ENCODE data around the gene ATG5.

ATG5 gene

DNA sequence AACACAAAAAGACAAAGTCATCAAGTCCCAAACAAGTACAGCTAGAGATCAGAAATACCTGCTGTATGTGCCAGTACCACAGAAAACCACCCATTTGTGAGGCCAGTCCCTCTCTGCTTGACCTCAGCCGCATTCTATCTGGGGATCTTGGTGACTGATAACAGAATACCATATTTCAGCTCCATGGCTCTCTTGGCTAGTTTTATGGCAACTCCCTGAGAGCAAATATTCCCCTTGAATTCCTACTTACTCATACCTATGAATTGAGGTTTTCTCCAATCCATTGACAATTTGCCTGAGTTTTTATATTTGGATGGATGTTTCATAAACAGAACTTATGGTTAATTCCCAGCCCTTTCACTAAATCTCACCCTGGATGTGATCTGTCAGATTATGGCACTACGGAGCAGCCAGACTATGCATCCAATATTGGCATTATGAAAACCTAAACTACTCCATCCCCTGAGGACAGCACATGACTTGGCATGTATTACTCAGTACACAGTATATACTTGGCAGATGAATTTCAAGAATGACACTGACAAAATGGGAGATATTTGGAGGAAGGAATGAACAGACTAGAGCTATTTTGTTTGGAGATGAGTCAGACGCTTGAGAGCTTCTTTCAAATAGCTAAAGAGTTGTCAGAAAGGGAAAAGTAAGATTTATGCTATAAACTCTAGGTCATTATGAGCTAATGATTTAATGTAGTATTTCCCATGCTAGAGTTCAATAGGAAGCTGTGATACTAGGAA lies 143.7 kb downstream of the ATG5 start:
- no peak for DNase-seq (ENCODE audit: low read depth in 2 of 2)

DNA sequence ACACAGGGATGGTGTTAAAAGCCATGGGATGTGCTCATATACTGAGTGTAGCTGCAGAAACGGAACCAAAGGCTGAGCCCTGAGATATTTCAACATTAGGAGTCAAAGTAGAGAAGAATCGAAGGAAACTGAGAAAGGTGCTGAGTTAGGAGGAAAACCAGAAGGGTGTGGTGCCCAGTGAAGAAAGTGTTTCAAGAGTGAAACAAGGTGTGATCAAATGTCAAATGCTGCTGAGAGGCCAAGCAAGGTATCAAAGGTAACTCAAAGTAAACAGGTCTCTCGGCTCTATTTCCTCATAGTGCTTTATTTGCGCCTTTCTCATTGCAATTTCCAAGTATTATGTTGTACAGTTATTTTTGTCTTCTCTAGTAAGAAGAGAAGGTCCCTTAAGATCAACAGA lies 145.4 kb downstream of the ATG5 start:
- no peak for DNase-seq (ENCODE audit: low read depth in 2 of 2)

DNA sequence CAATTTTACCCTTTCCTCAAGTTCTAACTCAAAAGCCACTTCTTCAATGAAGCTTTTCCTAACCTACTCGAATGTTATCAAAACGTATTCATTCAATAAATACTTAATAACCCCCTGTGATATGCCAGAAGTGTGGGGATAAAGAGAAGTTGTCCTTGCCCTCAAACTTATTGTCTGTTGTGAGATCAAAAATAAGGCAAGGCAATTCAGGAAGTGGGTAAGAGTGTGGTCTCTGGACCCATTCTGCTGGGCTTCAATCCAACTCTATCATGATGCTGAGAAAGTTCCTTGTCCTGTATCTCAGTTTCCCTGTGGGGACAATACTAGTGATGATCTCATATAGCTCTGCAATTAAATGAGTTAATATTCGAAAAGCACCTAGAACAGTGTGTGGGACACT lies 146.7 kb downstream of the ATG5 start:
- no peak for DNase-seq (ENCODE audit: low read depth in 2 of 2)

DNA sequence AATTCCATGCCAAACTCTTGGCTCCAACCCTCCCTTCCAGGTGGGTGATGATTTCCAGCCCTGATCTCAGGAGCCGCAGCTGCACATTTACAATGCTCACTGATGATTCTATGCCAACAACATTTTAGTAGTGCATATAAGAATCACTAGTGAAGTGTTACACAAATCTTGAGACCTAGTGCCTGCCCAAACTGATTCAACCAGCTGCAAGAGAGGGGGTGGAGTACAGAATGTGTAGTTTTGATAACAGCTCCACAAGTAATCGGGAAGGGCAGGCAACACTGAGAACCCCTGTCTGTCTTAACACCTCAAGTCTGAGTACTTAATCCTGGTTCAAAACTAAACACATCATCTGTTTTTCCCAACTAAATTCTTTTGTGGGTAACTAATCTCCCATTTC lies 147.8 kb downstream of the ATG5 start:
- no peak for DNase-seq (ENCODE audit: low read depth in 2 of 2)

DNA sequence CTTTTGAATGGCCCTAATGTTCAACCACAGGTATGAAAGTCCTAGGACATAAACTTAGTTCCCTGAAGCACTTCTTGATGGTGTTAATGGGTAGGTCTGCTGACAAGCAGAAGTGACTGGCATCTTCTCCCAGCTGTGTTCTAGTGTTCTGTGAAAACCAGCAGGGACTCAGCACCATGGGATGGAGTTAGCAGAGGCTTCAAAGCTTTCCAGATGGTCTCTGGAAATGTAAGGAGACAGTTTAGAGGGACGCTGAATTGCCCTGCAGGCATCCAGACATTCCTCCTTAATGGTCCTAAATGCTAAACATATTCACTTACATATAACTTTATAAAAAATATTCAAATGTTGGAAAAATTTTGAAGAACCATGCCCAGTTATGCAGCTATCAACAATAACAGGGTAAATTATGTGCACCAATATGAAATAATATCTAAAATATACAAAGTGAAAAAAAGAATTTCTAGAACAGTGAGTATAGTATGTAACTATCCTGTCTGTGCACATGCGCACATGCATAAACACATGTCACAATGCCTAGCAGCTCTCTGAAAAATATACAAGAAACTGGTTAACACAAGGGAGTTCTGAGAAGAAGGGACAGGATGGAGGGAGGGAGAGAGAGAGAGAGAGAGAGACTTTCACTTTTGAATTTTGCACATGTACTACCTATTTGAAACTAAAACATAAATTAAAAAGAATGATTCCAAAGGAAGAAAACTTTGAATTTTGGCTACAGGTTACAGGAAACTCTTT lies 152.3 kb downstream of the ATG5 start:
- no peak for DNase-seq (ENCODE audit: low read depth in 2 of 2)

DNA sequence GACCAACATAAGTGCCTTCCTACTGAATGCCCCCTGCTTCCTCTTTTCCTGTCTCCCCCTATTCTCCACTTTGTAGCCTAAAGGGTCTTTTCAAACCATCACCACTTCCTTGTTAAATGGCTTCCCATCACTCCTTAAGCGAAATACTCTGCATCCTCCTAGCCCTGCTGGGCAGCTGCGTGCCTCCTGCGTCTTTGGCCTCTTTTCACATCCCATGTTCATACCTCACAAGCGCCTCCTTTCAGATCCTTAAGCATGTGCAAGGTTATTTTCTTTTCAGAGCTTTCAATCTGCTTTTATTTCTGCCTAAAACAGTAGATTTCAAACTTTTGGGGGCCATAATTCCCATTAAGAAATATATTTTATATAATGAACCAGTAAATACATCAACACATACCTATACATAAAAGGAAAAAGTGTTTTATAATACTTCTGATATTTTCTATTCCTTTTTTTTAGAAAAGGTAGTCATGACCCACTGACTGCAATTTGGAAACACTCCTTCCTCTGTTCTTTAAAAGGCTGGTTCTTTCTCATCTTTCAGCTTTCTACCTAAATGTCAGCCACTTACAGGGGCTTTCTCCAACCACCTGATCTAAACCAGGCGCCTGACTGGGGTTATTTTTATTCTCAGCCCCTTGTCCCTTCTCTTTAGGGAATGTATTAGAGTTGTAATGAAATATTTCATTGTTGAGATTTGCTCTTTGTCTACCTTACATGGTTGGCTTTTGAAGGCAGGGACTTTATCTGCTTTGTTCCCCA lies 155.3 kb downstream of the ATG5 start:
- DNase-seq (ENCODE audit: low read depth in 2 of 2) = no peak

DNA sequence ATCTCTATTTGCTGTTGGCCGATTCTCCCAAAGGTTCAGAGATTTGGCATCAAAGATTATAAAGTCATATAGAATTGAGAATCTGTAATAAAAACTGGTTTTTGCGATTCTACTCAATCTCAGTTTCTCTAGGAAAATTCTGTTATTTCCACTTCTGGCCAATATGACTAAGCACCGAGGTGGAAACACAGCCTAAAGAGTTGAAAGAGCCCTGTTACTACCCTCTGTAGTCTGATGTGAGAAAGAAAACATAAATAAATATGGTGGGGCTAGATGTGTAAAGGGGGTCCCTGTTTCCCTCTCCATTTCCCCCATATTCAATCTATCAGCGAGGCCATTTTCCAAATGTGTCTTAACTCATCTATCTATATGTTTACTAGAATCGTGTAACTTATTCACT lies 156.0 kb downstream of the ATG5 start:
- DNase-seq (ENCODE audit: low read depth in 2 of 2) = no peak

DNA sequence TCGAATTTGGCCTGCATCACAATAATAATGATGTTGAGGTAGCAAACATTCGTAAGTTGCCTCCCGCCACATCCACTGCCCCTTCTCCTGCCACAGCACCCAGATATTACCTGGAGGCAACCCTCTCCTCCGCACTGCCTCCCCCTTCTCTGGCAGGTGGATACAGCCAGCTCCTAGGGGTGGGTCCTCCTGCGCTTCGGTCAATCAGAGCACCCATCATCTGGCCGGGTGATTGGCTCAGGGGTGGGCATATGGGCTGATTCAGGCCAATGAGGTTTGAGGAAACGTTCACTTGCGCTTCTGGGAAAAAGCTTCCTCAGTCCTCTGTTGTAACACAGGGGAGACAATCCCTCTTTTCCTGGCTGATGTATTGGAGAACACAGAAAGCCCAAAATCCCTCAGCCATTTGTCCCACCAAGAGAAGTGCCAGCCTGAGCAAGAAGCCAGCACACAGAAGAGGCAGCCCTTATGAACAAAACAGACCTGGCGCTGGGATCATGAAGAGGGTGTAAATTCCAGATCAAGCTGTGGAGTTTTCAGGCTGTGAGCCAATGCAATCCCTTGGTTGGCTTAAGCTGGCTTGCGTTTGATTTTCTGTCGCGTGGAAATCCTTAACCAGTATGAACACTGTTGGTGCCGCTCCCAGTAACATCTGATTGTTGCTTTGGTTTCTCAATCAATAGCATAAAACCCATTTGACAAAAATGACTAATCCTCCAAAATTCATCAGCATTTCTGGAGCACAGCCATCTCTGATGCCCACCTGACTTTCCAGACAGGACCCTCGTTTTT lies 157.3 kb downstream of the ATG5 start:
- DNase-seq (ENCODE audit: low read depth in 2 of 2) = no peak

DNA sequence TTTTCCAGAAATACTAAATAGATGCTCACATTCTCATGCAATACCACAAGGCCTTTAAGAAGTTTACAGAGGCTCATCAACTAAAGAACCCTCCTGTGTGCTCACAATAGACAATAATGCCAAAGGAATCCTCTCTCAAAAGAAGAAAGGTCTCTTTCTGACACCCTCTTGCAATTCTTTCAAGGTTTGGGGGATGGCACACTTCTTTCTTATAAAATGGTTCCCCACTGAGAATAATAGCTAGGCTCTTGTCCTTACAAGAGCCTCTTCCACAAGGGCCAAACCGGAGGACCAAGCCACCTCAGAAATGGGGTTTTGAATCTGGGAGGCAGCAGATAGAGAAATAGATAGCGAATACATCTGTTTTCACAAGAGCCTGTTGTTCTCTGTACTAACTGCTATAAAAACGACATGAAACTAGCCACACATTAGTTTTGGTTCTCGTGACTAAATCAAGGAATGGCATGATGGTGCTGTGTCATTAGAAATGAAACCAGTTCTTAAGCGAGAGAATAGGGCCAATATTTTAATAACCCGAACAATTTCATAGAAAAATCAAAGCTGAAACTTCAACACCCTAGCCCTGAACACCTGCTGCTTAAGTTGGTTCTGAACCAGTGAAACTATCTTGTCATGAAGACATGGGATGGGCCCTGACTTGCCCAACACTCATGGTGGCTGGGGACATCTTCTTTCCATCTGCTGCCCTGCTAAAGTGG lies 158.3 kb downstream of the ATG5 start:
- no peak for DNase-seq (ENCODE audit: low read depth in 2 of 2)

DNA sequence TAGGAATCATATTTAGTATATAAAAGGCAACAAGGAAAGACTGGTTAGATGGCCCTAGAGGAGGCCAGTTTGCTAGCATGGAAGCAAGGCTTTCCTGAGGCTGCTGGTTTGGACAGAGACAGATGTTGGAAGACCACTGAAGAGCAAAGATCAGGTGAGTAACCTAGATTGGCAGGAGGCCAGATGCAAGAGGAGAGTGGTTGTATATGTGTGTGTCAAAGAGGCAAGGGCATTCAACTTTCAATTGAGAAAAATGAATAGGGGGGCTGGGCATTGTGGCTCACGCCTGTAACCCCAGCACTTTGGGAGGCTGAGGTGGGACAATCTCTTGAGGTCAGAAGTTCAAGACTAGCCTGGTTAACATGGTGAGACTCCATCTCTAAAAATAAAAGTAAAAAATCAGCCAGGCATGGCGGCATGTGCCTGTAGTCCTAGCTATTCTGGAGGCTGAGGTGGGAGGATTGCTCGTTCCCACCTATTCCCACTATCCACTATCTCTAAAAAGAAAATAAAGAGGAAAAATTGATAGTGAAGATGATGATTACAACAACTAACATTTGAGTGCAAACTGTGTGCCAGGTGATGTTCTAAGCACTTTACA lies 159.6 kb downstream of the ATG5 start:
- no peak for DNase-seq (ENCODE audit: low read depth in 2 of 2)

DNA sequence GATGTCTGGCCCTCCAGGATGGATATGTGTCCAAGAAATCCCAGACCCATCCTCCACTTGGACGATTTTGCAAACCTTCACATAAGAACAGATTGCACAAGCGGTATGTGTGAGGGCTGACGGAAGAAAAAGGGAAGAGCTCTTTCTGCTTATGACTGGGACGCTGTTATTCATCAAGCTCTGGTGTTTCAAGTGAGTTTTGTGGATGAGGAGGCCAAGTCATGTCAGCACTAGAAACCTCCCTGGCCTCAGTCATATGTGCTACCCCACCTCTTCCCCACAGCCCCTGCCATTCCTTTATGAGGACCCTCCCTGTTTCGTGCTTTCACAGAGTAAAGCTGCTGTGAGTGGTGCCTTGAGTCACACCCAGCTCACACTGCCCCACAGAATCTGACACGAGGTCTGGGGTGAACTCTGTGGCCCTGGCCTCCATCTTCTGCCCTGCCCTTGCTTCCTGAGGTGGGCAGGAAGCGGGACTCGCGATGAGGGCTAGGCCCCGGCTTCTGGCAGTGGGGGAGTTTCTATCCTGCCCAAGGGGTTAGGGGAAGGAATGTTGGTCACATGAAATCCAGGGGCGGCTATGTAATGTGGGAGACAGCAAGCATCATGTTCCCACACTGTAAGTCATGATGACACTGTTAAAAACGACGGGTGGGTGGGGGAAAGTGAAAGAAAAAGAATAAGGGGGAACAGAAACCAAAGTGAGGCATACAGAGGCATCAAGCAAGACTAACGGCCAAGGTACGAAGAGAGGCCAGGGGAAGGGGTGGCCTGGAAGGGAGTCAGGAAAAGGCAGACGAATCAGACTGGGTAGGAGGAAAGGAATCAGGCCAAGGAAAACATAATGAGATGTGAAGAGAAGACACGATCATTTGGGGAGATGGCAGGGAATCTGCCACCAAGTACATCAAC lies 161.3 kb downstream of the ATG5 start:
- DNase-seq (ENCODE audit: low read depth in 2 of 2) = peak in 1 of 2 donors; percentile 37

DNA sequence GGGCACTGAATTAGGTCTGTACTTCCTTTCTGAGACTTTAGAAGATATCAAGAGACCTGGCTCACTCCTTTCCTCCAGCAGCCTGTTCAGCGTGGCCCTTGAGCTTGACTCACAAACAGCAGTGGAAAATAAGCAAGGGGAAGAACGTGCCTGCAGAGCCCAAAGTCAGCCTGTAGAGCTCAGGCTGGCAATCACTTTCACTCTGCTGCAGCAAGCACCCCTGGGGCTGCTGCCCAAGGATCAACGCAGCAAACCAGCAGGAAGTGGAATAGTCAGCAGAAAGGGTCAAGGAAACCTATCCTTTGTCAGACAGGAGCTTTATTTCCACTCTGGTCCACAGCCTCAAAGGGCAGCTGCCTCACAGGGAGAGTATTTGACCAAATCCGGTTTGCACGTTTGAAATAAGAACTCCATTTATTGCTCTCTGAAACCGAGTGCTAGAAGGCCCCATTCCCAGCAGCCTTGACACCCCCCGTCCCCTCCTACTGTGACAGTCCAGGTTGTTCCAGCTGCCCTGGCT lies 162.1 kb downstream of the ATG5 start:
- peak in 1 of 2 donors; percentile 28 for DNase-seq (ENCODE audit: low read depth in 2 of 2)

DNA sequence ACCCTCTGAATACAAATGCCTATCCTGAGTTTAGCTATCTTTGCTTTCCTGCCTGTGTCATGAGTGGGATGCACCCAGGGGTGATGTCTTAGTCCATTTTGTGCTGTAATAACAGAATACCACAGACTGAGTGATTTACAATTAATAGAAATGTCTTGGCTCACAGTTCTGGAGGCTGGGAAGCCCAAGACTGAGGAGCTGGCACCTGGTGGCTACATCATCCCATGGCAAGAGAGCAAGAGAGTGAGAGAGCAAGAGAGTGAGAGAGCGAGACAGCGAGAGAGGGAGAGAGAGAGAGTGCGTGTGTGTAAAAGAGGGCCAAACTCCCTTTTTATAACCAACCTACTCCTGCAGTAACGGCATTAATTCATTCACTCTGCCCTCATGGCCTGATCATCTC lies 162.6 kb downstream of the ATG5 start:
- DNase-seq (ENCODE audit: low read depth in 2 of 2) = no peak

DNA sequence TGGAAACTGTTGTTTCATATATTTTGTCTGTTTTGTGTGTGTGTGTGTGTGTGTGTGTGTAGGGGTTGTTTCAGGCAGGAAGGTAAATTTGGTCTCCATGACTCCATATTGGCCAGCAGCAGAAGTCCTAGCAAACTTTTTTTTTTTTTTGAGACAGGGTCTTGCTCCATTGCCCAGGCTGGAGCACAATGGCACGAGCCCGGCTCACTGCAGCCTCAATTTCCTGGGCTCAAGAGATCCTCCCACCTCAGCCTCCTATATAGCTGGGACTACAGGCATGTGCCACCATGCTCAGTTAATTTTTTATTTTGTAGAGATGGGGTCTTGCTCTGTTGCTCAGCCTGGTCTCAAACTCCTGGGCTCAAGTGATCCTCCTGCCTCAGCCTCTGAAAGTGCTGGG lies 163.7 kb downstream of the ATG5 start:
- no peak for DNase-seq (ENCODE audit: low read depth in 2 of 2)

DNA sequence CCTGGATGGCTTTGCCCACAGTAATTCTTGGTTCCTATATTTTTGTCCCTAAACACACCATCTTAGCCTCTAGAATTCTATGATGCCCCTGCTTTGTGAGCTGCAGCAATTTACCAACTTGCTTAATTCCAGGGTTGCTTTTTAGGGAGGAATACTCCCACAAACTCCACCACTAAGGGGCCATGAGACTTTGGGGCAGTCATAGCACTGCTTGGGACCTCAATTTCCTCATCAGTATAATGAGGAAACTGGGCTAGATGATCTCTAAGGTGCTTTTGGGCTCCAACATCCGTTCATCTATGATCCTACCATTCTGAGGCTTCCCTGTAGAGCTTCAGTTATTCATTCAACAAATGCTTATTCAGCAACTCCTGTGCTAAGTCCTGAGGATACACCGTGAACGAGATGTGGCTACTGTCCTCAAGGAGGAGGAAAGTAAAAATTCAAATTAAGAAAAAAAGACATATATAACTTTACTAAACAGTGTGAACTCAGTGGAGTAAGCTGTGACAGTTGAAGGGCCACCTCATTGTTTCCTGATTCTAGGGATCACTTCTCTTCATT lies 164.2 kb downstream of the ATG5 start:
- no peak for DNase-seq (ENCODE audit: low read depth in 2 of 2)

DNA sequence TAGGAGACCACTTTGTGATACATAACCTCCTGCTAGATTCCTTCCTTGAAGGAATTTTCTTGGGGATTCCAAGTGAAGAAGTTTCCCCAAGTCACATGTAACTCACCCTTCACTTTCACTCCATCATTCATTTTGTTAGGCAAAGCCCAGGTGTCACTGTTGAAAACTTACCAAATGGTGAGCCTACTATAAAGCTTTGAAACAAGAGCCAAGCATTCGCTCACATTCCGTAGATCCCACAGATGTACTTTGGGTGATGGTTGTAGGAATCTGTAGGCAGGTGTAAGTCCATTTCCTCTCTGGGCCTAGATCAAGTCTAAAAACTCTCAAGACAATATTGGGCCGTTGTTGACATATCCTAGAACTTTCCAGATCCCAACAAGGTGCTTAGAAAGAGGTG lies 165.4 kb downstream of the ATG5 start:
- DNase-seq (ENCODE audit: low read depth in 2 of 2) = no peak

DNA sequence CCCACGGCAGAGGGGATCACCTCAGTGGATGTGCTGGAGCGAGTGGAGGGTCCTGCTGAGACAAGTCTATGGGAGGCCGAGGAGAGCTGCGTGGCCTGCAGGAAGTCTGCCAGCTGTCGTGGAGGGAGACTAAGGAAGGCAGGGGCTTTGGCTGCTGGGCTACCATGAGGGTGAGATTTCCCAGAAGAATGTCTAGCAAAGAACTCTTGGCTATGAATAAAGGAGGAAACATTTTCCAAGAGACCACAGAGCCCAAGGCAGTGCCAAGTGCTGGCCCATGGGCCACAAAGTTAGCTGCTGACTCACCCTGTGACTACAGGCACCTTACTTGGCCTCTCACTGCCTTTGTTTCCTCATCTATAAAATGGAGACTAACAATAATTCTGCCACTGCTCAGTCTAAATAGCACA lies 166.0 kb downstream of the ATG5 start:
- no peak for DNase-seq (ENCODE audit: low read depth in 2 of 2)

DNA sequence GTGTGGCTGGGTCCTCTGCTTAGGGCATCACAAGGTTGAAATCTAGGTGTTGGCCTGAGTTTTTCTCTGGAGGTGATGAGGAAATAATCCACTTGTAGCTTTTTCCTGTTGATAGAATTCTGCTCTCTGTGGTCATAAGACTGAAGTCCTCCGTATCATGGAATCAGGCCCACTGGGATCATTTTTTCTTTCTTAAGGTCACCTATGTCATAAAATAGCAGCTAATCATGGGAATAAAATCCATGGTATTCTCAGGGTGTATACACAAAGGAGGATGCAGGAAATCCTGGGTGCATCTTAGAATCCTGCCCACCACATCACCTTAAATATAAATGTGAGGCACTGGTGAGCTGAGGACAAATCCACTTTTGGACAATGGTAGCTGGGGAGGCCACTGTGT lies 166.7 kb downstream of the ATG5 start:
- DNase-seq (ENCODE audit: low read depth in 2 of 2) = no peak

DNA sequence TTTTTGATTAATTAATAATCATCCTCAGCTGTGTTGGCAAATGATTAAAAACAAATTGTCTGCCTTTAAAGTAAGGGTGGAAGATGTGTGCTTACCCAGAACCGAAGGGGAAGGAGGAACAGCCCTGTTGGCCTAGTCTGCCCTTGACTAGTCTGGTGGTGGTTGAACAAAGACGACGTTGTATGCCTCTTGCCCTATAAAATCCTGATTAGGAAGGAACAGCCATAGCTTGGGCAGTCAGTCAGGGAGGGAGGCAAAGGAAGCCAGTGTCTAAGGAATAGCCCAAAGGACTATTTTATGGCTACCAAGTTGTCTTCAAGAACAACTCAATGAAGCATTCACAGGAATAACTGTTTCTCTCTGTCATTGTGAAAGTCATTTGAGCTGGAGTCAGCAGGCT lies 168.7 kb downstream of the ATG5 start:
- no peak for DNase-seq (ENCODE audit: low read depth in 2 of 2)
